Inflammatory macrophage treated with lipopolysaccharide for 1 hour (primary cell): ENCODE results near the gene C10orf71.

ENCODE experiments used
- DNase-seq, 2 donors: peaks; one replicate each; pipeline ENCODE4 v3.0.0-alpha.2; 2020 to 2022

Gene C10orf71

DNA sequence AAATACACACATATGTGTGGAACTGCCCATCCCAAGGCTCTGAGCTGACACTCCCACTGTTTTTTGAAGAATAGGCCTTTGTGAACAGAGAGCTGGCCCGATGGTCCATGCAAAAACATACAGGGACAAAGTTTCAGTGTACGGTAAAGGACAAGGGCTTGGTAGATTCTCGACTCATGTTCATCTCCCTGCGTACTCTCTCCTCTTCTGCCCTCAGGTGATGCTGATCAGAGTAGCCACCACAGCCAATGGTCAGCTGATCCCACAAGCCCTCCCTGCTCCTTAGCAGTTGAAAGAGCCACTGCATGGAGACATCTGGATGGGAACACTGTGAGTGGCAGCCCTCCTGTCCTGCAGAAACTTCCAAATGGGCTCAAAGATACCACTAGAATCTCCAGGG lies 23.1 kb upstream of the C10orf71 start:
- no peak for DNase-seq

DNA sequence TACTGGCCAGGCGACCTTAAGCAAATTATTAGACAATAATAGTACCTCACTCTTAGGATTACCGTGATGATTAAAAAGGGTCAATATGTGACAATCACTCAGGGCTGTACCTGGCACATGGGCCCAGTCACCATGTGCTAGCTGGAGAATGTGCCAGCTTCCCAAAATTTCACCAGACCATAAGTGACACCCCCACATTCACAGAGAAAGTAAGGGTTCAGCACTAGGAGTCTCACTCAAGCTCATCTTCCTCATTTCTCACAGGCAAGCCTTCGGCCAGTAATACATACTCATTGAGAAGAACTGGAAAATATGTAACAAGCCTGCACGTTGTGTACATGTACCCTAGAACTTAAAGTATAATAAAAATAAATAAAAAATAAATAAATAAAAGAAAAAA lies 22.4 kb upstream of the C10orf71 start:
- DNase-seq: peak; percentile 15 to 52

DNA sequence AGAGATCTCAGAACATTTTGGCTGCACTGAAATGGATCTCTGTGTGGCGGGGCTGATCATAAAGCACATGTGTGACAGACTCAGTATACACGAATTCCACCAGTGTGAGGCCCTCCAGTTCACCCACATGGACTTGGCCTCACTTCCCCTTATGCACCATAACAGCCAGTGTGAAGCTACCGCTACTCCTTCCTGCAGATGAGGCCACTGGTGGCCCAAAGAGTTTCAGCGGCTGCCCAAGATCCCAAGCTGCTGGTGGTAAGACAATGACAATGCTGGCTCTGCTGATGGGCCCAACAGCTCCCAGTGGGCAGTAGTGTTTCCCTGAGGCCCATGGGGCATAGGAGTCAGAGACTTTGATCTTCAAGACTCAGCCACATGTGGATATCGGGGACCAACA lies 21.0 kb upstream of the C10orf71 start:
- DNase-seq: peak; percentile 31 to 53

DNA sequence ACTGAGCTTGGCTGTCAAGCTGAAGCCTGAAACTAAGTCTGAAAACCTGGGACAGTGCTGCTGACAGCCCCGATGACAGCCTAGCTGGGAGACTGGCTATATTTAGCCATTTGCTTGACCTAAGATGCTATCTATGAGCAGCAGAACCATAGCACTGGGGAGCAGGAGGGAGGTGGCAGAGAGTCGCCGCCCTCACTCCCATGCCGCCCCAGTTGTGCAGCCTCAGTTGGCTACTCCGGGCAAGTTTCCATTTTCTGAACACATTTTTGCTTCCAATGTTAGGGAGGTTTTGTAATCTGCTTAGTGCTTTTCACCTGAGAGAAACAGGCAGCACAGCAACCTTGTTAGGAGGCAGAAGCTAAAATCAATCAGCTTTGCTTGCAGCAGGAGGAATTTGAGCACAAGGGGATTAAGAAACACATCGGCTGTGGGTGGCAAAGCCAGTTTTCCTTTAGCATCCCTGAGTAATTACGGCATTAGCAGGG lies 20.4 kb upstream of the C10orf71 start:
- no peak for DNase-seq

DNA sequence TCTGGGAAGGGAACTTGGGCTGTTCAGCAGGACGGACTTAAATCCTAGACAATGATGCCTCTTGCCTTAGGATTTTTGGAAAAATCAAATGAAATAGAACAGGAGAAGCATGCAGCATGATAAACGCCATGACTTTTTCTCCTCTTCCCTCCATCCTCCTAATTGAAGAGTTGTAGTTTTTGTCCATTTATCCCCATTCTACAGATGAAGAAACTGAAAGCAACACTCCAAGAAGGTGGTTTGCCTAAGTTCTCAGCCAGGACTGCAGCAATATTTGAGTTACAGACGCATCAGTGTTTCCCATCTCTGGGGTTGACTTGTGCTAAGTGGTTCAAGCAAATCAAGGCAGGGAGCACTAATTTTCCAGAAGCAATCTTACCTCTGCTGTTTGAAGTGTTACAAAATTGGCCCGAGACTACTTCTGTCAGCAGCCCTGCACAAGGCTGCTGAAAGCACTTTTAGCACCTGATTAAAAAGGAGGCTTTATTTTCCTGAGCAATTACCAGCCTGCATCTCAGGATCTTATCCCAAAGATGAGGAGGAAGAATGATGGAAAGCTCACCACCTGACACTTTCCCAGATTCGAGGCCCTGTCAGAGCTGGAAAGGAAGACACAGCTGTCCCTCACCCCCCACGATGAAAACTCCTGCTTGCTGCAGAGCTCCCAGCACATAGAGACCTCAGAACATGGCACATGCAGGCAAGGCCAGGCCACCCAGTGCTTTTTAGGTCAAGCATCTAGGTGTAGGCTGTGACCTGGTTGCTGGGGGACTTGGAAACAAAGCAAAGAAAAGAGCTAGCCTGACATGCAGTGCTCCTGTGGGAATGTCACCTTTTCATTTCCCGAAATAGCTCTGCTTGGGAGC lies 19.7 kb upstream of the C10orf71 start:
- DNase-seq: no peak

DNA sequence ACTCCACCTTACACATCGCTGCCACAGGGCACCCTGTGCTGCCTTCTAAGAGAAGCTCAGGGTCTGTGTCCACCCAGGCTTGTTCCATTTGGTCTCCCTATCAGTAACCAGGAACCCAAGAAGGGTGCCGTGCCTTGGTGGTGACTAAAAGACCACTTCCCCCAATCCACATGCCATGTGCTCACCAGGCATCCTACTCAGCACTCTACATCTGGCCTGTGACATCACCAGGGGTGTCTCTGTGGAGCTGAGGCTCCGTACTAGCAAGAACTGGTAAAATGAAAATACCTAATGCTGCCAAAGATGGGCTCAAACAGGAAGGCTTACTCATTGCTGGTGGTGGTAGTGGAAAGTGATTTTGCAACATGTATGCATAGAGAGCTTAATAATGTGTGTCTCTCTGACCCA lies 19.0 kb upstream of the C10orf71 start:
- peak; percentile 69 to 87 for DNase-seq

DNA sequence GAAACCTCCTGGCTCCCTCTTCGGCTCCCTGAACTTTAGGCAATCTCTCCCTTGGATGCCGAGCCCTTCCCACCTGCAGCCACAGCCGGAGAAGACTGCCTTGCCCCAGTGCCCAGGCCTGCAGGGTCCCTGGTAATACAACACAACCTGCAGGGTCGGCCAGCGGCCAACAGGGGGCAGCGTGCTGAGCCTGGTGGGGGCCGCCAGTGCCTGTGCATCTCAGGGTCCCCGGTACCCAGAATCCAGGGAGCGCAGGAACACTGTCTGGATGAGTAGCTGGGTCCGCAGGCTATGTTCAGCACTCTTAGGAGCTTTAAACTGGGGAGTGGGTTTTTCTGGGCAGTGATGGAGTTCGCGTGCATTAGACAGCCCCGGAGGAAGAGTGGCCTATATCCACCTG lies 17.5 kb upstream of the C10orf71 start:
- DNase-seq: no peak

DNA sequence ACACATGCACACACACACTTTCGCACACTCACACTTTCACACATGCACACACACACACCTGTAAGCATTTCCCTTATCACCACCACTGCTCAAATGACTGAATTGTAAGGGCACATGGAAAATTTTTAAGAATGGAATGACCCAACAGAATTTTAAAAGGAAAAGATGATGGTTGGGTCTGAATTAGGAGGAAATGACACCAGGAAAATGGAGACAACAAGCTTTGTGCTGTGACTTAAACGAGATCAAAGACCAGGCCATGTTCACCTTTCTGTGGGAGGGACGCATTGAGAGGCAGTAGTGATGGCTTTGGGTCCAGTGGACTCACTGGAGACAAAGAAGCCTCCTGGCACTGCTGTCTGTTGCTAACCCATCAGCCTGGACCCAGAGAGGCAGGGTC lies 16.7 kb upstream of the C10orf71 start:
- no peak for DNase-seq

DNA sequence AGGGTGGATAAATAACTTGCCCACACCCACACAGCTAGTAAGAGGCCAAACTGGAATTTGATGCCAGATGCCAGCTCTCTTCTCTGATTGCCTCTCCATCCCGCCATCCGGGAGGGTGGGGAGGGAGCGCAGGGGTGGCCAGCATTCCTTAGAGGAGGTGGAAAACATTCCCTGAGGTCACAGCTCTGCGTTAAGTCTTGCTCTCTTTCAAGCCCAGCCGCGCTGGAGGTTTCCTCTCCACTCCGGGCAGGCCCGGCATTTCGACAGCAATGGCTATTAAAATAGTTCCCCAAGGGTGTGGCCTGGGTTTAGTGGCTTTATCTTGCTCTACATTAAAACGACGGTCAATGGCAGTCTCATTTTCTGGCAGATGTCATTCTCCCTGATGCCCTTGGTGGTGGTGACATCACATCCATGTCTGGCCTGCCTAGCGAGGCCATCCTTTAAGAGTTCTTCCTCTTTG lies 16.1 kb upstream of the C10orf71 start:
- peak; percentile 74 to 85 for DNase-seq

DNA sequence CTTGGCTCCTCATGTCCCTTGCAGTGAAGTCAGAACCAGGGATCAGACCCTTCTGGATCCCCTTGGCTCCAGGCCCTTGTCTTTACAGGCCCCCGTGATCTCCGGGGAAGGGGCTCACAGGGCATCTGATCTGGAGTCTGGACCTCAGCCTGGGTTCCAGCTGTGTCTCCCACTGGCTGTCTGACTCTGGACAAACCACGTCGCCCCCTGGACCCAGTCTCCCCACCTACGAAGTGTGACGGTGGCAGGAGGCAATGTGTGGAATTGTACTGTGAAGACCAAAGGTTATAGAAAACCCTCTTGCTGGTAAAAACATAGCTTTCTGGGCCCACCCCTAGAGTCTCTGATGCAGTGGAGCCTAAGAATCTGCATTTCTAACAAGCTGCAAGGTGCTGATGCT lies 15.5 kb upstream of the C10orf71 start:
- no peak for DNase-seq

DNA sequence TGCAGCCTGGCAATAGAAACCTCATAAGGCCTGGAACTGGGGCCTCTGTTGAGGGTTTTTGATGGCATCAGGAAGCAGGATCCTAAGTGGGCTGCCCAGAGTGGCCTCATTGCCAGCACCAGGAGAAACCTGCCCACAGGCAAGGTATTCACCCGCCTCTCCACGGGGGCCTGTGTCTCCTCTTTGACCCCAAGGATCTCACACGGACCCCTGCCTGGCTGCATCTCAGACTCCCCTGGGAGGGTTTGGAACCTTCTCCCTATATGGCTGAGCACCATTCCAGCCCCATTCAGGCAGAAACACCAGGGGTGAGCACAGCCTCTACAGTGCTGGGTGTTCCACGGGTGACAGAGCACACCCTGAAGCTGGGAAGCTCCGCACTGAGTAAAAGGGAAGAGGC lies 14.6 kb upstream of the C10orf71 start:
- no peak for DNase-seq

DNA sequence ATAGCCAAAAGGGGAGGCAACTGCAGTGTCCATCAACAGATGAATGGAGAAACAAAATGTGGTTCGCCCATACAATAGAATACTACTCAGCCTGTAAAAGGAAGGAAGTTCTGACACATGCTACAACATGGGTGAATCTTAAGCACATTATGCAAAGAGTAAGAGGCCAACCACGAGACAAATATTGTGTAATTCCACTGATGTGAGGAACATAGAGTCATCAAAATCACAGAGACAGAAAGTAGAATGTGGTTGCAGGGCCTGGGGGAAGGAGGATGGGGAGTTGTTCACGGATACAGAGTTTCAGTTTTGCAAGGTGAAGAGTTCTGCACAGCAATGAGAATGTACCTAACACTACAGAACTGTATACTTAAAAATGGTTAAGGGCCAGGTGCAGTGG lies 13.7 kb upstream of the C10orf71 start:
- DNase-seq: peak; percentile 94 to 97

DNA sequence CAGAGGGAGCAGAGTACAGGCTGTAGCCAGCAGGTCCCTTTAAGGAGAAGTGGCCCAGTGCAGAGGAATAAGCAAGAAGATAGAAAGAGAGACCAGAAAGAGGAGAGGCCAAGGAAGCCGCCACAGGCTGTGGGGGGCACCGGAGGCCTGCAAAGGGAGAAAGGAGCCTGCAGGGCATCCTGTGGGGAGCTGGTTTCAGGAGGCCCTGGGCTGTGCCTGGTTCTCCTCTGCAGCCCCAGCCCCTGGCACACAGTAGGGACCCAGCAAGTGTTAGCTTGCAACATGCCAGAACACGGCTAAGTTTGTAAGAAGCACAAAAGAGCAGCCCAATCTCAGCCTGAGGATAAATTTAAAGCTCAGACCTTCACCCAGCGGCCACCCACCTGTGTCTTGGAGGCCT lies 12.3 kb upstream of the C10orf71 start:
- DNase-seq: no peak

DNA sequence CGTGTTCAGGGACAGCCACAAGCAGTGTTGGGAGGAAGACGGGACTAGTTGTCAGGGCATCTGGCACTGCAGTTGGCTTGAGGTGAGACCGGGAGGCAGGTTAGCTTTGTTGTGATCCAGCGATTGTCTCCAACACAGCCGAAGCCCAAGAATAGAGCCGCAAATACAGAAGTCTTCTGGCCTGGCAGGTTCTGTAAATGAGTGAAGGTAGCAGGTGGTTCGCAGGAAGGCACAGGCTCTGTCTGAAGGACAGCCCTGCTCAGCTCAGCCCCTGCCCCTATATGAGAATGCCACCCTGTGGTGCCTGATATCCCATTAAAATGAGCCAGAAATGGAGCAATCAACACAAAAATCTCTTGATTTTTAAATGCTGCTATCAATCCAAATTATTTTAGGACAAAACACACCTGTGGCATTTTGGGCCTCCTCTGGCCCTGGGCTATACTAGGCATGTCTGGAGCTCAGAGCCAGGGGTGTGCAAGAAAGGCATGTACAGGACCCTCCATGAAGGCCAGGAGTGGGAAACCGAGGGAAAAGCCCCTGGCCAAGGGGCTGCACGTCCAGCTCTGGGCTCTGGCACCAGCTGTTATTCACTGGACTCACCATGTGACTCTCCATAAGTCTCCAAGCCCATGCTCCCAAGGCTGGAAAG lies 11.2 kb upstream of the C10orf71 start:
- no peak for DNase-seq

DNA sequence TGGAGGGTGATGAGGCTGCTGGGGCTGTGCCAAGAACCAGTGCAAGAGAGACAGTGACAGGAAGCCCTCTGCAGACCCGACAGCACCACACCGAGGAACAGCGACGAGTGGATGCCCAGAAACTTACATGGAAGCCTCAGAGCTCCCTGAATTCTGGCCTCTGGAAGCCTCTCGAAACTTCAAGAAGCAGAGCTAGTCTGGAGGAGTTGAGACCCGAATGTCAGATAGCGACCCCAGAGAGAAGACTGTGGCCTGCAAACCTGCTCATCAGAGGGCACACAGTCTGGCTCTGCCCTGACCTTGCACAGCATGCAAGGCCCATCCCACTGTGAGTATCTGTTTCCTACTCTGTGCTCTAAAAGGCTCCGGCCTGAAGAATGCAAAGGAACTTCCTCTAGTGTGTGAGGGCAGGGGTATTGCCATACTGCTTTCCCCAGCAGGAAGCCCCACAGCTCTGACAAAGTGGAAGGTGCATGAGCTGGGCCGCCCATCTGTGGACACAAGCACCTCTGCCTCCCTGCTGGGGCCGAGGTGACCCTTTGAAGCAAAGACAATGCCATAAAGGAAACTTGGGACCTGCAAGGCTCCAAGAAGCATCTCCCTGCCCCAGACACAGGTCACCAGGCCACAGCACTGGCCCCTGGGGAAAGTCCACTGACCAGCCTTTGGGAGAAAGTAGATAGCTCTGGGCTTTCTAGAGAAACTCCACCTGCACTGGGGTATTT lies 10.5 kb upstream of the C10orf71 start:
- DNase-seq: no peak

DNA sequence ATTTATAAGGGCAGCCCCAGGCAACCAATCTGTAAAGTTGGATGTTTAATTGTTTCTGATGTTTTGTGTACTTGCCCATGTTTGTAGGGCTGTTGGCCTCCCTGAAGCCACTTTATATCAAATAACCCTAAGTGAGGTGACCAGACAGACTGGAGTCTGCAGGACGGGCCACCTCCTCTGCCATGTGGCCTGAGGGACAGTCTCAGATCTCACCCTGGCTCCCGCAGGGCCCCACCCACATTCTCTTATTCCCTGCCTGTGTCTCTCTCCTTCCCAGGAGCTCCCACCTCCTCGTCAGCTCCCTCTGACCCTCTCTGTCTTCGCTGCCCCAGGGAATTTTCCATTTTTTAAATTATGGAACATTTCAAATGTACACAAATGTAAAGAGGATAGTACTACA lies 9.5 kb upstream of the C10orf71 start:
- DNase-seq: no peak

DNA sequence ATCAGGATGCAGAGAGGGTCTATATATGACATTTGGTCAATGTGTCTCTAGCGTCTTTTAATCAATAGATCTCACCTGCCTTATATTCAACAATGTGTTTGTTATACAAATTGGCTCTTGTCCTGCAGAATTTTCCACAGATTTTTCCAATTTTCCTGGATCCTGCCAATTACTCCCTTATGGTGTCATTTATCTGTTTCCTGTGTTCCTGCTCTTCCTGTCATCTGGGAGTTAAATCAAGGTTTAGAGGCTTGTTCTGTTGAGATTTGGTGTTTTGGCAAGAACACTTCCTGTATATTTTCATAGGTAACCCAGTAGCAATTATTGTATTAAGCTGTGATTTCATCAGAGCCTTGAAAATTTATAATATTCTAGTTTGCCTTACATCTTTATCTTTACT lies 8.8 kb upstream of the C10orf71 start:
- no peak for DNase-seq

DNA sequence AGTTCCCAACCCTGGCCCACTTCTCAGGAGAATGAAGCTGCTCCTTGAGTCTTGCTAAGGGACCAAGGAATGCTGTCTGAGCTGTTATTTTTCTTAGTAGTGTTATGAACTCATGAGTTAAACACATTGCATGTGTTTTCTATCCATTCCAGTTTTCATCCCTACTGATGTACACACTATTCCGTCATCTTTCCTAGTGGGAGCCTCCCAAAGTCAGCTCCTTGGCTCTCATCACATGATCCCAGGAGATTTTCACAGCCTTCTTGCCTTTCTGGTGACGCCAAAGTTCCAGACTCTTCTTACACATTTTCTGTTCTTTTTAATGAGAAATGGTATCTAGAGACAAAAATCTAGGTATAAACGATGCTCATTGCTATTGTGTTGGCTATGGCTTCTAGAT lies 8.4 kb upstream of the C10orf71 start:
- no peak for DNase-seq

DNA sequence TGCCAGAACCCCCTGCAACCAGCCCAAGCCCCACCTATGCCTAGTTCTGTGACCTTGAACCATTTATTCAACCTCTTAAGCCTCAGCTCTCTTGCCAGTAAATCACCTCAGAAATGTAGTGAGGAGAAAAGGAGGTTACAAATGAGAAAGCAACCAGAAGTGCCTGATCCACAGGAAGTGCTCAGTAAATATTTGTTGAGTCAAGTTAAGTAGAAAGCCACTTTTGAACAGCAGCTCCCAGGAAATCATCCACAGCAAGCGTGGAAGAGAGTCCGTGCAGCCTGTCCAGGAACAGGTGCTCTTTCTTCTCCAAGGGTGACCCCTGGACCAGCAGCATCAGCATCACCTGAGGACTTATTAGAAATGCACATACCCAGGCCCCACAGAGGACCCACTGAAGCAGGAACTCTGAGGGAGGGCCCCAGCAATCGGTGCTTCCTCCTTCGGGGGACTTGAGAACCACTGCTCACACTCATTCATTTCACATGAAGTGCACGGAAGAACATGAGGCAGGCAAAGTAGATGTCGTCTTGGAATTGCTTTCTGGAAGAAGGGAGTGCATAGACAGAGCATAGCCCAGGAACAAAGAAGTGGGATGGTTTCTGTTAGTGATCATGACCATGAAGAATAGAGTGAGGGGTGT lies 6.3 kb upstream of the C10orf71 start:
- no peak for DNase-seq

DNA sequence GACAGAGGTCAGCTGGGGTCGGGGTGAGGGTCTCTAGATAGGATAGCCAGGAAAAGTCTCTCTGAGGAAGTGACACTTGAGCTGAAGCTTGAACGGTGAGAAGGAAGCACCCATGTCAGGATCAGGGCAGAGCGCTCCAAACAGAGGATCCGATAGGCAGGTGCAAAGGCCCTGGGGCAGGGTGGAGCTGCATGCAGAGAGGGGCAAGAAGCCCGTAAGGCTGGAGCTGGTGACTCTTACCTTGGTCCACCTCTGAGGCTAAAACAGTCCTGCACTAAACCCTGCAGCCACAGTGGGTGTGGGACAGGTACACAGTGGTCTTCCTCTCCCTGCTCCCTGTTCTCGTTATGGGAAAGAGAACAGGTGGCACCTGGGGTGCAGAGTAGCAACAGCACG lies 5.8 kb upstream of the C10orf71 start:
- DNase-seq: no peak

DNA sequence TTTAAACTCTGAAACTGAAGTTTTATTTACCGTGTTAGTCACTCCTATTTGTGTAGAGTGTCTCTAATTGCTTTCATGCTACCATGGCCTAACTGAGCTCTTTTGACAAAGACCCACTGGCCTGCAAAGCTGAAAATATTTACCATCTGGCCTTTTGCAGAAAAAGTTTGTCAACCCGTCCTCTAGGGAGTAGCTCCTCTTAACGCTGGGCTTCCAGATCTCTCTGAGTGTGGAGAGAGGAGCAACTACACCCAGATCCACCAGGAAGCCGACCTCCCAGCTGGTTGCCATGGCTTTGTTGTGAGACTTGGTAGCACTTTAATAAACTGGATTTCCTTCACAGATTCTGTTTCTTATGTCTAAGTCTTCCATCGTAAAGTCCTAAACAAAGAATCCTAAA lies 4.2 kb upstream of the C10orf71 start:
- no peak for DNase-seq

DNA sequence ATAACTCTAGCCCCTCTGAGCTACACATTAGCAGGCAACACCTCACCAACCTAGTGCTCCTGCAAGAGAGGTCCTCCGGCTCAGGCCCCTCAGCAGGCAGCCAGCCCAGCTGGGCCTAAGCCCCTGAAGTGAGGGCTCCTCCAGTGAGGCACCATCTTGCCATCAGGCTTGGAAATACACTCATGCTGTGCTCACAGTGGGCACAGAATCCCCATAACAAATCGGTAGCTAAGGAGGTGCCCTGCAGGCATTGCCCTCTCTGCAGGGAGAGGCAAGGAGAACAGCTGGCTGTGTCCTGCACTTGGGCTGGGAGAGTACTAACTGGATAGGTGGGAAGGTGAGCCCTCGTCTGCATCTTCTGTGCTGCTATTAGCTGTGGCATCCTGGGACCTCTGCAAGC lies 3.7 kb upstream of the C10orf71 start:
- DNase-seq: no peak

DNA sequence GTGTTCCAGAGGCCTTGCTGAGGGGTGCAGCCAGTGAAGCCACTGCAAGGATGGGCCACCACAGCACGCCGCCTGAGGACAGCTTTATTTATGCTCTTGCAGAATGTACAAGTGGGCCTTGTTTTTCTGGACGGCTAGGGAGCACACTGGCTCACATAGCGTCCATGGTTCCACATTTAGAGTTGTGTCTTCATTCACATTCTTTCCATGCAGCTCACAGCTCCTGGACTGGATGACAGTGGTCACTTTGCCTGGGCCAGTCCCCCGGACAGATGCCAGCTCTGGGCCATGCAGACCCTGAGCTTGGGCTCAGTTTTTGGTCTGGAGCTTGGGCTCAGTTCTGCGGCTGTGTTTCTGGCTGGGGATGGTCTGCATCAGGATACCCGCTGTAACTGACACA lies 2.6 kb upstream of the C10orf71 start:
- no peak for DNase-seq
